Epidermal melanocyte (primary cell): ENCODE data around the gene GSE1.

ENCODE experiments used
- DNase-seq: peaks from one replicate; pipeline ENCODE4 v3.0.0; 2011; ENCODE audit warnings: low spot score; ENCODE audit not compliant: insufficient read length

The GSE1 gene

GRCh38 chr16:85645021-85645589, 32.0 kb downstream of the GSE1 start:
- no peak for DNase-seq

- no peak for DNase-seq
Observed at GRCh38 chr16:85646358-85646907, 33.3 kb downstream of the GSE1 start.

GRCh38 chr16:85646976-85647375, 33.9 kb downstream of the GSE1 start:
- no peak for DNase-seq

- no peak for DNase-seq
Observed at GRCh38 chr16:85648070-85648714, 35.1 kb downstream of the GSE1 start.

GRCh38 chr16:85648805-85649204, 35.7 kb downstream of the GSE1 start:
- DNase-seq: no peak

GRCh38 chr16:85649411-85650134, 36.5 kb downstream of the GSE1 start:
- DNase-seq: no peak

GRCh38 chr16:85650135-85650843, 37.2 kb downstream of the GSE1 start:
- no peak for DNase-seq

GRCh38 chr16:85650844-85651628, 37.9 kb downstream of the GSE1 start:
- no peak for DNase-seq

GRCh38 chr16:85651629-85652430, 38.7 kb downstream of the GSE1 start:
- no peak for DNase-seq

- DNase-seq: no peak
Observed at GRCh38 chr16:85652431-85653221, 39.5 kb downstream of the GSE1 start.

GRCh38 chr16:85653290-85653891, 40.3 kb downstream of the GSE1 start:
- no peak for DNase-seq

- no peak for DNase-seq
Observed at GRCh38 chr16:85654251-85655095, 41.4 kb downstream of the GSE1 start.

GRCh38 chr16:85655216-85656129, 42.4 kb downstream of the GSE1 start:
- no peak for DNase-seq

GRCh38 chr16:85656351-85657266, 43.5 kb downstream of the GSE1 start:
- no peak for DNase-seq

GRCh38 chr16:85657267-85657650, 44.1 kb downstream of the GSE1 start:
- no peak for DNase-seq

- DNase-seq: no peak
Observed at GRCh38 chr16:85657996-85658395, 44.9 kb downstream of the GSE1 start.
